Neural cell (in vitro differentiated cells): ENCODE data around the gene ZNF546. TPM values are rescaled to one million over a fixed set of nuclear protein-coding genes. Genes with fewer than 3 reads are reported as not detected.
"Not testable (repeated sequence)": the region's sequence is repeated elsewhere in the genome, so short reads cannot be mapped to it uniquely, and the experiment has no call there.

Experiments
- H2AFZ ChIP-seq: fragments of 200-600, 300-800 bp; sonication (generic), shearing (Covaris generic); 2 replicates; pipeline ENCODE4 v1.6.0; 2014; ENCODE audit warnings: low read depth, mild to moderate bottlenecking, antibody characterized with exemption, low read length, moderate library complexity
- H3F3A ChIP-seq: fragments of 200-600 bp; shearing (Covaris generic); 2 replicates; pipeline ENCODE4 v1.6.1; 2016; ENCODE audit warnings: mild to moderate bottlenecking, moderate library complexity, mixed read lengths, antibody characterized with exemption, low read length; ENCODE audit not compliant: insufficient read depth, poor library complexity, severe bottlenecking
- H3K27ac ChIP-seq: fragments of 200-600, 300-800 bp; sonication (generic), shearing (Covaris generic); 2 replicates; pipeline ENCODE4 v1.5.1; 2014; ENCODE audit warnings: mild to moderate bottlenecking, low read length, moderate library complexity
- H3K27me3 ChIP-seq: fragments of 300-800, 200-600 bp; sonication (generic), shearing (Covaris generic); 2 replicates; pipeline ENCODE4 v1.6.0; 2014; ENCODE audit warnings: mild to moderate bottlenecking, low read depth, low read length, moderate library complexity; ENCODE audit not compliant: insufficient read depth
- H3K36me3 ChIP-seq: fragments of 300-800, 200-600 bp; sonication (generic), shearing (Covaris generic); 2 replicates; pipeline ENCODE4 v1.5.1; 2014; ENCODE audit warnings: mild to moderate bottlenecking, antibody characterized with exemption, low read length, moderate library complexity; ENCODE audit not compliant: insufficient read depth
- H3K4me2 ChIP-seq: fragments of 300-800, 200-600 bp; sonication (generic), shearing (Covaris generic); 2 replicates; pipeline ENCODE4 v1.6.0; 2014; ENCODE audit warnings: mild to moderate bottlenecking, low read length
- H3K4me3 ChIP-seq: fragments of 300-800, 200-600 bp; sonication (generic), shearing (Covaris generic); 2 replicates; pipeline ENCODE4 v1.5.1; 2014; ENCODE audit warnings: mild to moderate bottlenecking, low read length, moderate library complexity
- H3K79me2 ChIP-seq: fragments of 200-600 bp; shearing (Covaris generic); replicated peaks from 2 replicates; pipeline ENCODE4 v1.6.0; 2014; ENCODE audit warnings: mild to moderate bottlenecking, low read length, moderate library complexity; ENCODE audit not compliant: insufficient read depth
- H3K9ac ChIP-seq: fragments of 300-800, 200-600 bp; sonication (generic), shearing (Covaris generic); 2 replicates; pipeline ENCODE4 v1.6.1; 2016; ENCODE audit warnings: mild to moderate bottlenecking, low read length, mixed read lengths
- H3K9me2 ChIP-seq: fragments of 200-600 bp; shearing (Covaris generic); 2 replicates; pipeline ENCODE4 v1.6.1; 2016; ENCODE audit warnings: mild to moderate bottlenecking, low read length, mixed read lengths; ENCODE audit not compliant: insufficient read depth
- H3K9me3 ChIP-seq: fragments of 200-600, 300-800 bp; sonication (generic), shearing (Covaris generic); 2 replicates; pipeline ENCODE4 v1.6.1; 2016; ENCODE audit warnings: mild to moderate bottlenecking, mixed run types, low read length, moderate library complexity, mixed read lengths
- H4K20me1 ChIP-seq: fragments of 200-600 bp; shearing (Covaris generic); 2 replicates; pipeline ENCODE4 v1.6.1; 2016; ENCODE audit warnings: mild to moderate bottlenecking, mixed run types; ENCODE audit not compliant: insufficient read depth
- CTCF ChIP-seq: fragments of 450-650 bp; IDR thresholded peaks from 2 replicates; pipeline ENCODE4 v1.5.1; 2014; ENCODE audit warnings: antibody characterized with exemption, mild to moderate bottlenecking, moderate library complexity; ENCODE audit not compliant: poor library complexity, severe bottlenecking
- EP300 ChIP-seq: fragments of 450-650 bp; conservative IDR thresholded peaks from 2 replicates; pipeline ENCODE4 v1.6.1; 2014; ENCODE audit warnings: antibody characterized with exemption, mild to moderate bottlenecking, moderate library complexity; ENCODE audit not compliant: poor library complexity, severe bottlenecking
- MXI1 ChIP-seq: fragments of 450-650 bp; conservative IDR thresholded peaks from 2 replicates; pipeline ENCODE4 v1.6.1; 2014; ENCODE audit warnings: antibody characterized with exemption, mild to moderate bottlenecking; ENCODE audit not compliant: poor library complexity, severe bottlenecking
- POLR2AphosphoS5 ChIP-seq: IDR thresholded peaks from 2 replicates; pipeline ENCODE4 v1.6.1; 2012
- RAD21 ChIP-seq: fragments of 450-650 bp; conservative IDR thresholded peaks from 2 replicates; pipeline ENCODE4 v1.6.1; 2014; ENCODE audit warnings: antibody characterized with exemption, mild to moderate bottlenecking, moderate library complexity
- REST ChIP-seq: IDR thresholded peaks from 2 replicates; pipeline ENCODE4 v1.6.1; 2012; ENCODE audit warnings: borderline replicate concordance
- SMC3 ChIP-seq: fragments of 450-650 bp; conservative IDR thresholded peaks from 2 replicates; pipeline ENCODE4 v1.6.1; 2014; ENCODE audit warnings: antibody characterized with exemption, mild to moderate bottlenecking, moderate library complexity; ENCODE audit not compliant: poor library complexity
- TAF1 ChIP-seq: IDR thresholded peaks from 2 replicates; pipeline ENCODE4 v1.6.1; 2012; ENCODE audit warnings: low read depth
- polyA plus RNA-seq: library from polyadenylated mRNA; depleted of rRNA; stranded (reverse); fragments of >200 nt; gene quantifications from 2 replicates; pipeline ENCODE4 v1.2.3, GENCODE V29; 2014

ZNF546 gene
- polyA plus RNA-seq, 1 donor from 2014 or later, result 8.0 TPM

GRCh38 chr19:39957886-39958285, 39.0 kb upstream of the ZNF546 start:
- H3K79me2 ChIP-seq, H3K9me3 ChIP-seq, H4K20me1 ChIP-seq, H3K27me3 ChIP-seq, H3K9ac ChIP-seq, H2AFZ ChIP-seq, H3K27ac ChIP-seq, H3K36me3 ChIP-seq, H3F3A ChIP-seq, H3K4me2 ChIP-seq, H3K9me2 ChIP-seq, H3K4me3 ChIP-seq: not testable (repeated sequence)

- H3F3A ChIP-seq, H3K9me3 ChIP-seq, H3K27me3 ChIP-seq, H3K4me3 ChIP-seq, H3K9me2 ChIP-seq, H3K36me3 ChIP-seq, H3K27ac ChIP-seq, H3K79me2 ChIP-seq, H2AFZ ChIP-seq, H3K9ac ChIP-seq, H4K20me1 ChIP-seq, H3K4me2 ChIP-seq: not testable (repeated sequence)
Observed at GRCh38 chr19:39958942-39959341, 37.9 kb upstream of the ZNF546 start.

GRCh38 chr19:39959407-39959806, 37.5 kb upstream of the ZNF546 start:
- not testable (repeated sequence) for H2AFZ ChIP-seq, H3K4me2 ChIP-seq, H3K9ac ChIP-seq, H3K4me3 ChIP-seq, H3K9me3 ChIP-seq, H3K9me2 ChIP-seq, H3K27me3 ChIP-seq, H3K79me2 ChIP-seq, H3F3A ChIP-seq, H4K20me1 ChIP-seq, H3K36me3 ChIP-seq, H3K27ac ChIP-seq

GRCh38 chr19:39963898-39964297, 33.0 kb upstream of the ZNF546 start:
- Histone ChIP-seq H3K4me3 (no peak overlapping the region), H3K79me2 (no peaks in the 10 kb centered on the region), H3K9ac (no peak overlapping the region), H2AFZ (no peak overlapping the region), H3K9me3 (no peaks in the 10 kb centered on the region), H4K20me1 (no peaks in the 10 kb centered on the region), H3K27me3 (no peaks in the 10 kb centered on the region), H3K36me3 (no peaks in the 10 kb centered on the region), H3K9me2 (no peaks in the 10 kb centered on the region), H3K4me2 (no peak overlapping the region), H3K27ac (no peak overlapping the region), H3F3A (no peaks in the 10 kb centered on the region)
- TF ChIP-seq POLR2AphosphoS5 (no peak), MXI1 (no peak), REST (no peak), SMC3 (no peak), CTCF (no peak), RAD21 (no peak), TAF1 (no peak), EP300 (no peak)
